Dedifferentiated amniotic fluid mesenchymal stem cell (primary cell): ENCODE data around the gene PDGFB.

Experiments
- DNase-seq: peaks from one replicate; pipeline ENCODE4 v3.0.0-alpha.2; 2016; ENCODE audit errors: extremely low spot score

Gene PDGFB

GRCh38 chr22:39175353-39176142 is 69.2 kb downstream of the PDGFB start:
- no peak for DNase-seq

GRCh38 chr22:39174498-39175352 is 70.1 kb downstream of the PDGFB start:
- DNase-seq: peak; percentile 32

DNA sequence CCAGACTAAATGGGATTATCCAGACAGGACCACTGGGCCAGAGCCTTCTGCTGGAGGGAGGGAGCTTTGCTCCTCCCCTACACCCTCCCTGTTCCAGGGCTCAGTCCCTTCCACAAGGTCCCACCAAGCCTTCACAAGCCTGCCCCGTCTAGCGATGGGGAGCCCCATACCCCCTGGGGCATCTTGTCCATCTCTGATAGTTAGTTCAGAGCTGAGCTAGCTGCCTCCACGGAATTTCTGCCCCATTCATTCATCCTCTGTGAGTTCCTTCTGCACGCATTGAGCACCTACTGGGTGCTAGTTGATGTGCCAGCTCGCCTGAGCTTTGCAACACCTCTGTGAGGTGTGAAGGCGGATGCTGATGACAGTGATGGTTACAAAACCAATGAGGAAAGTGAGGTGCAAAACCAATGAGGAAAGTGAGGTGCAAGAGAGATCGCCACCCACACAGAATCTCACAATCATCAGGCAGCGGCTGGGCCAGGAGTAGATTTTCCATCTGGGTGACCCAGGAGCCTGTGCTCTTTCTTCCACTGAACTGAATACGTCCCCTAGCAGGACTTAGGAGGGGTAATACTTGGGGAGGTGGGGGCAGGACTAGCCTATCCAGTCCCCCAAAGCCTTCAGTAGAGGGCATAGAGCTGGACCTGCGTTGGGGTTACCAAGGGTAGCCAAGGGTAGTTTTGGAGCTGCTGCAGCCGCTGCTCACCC is 70.8 kb downstream of the PDGFB start:
- no peak for DNase-seq
